K562 (cell line): ENCODE data around the gene SLC6A4. TPM values are rescaled to one million over a fixed set of nuclear protein-coding genes. Genes with fewer than 3 reads are reported as not detected.

ENCODE experiments used
- AFF4 ChIP-seq: sonication (generic); formaldehyde crosslinking; IDR thresholded peaks from 2 replicates; pipeline ENCODE4 v1.8.0; 2023; ENCODE audit warnings: mild to moderate bottlenecking, missing genetic modification reagents
- CTBP1 ChIP-seq: fragments of 450-650 bp; IDR thresholded peaks from 2 replicates; pipeline ENCODE4 v1.6.1; 2016; ENCODE audit warnings: borderline replicate concordance
- CTCF ChIP-seq, 3 experiments: IDR thresholded peaks in 2 of 3; conservative IDR thresholded peaks in 1 of 3; 2 replicates each; pipeline ENCODE4 v1.5.1; 2011 to 2012; ENCODE audit warnings: low read length in 3 of 3, mild to moderate bottlenecking in 3 of 3, control low read depth in 2 of 3, improper control_type of control experiment in 1 of 3, inconsistent platforms in 1 of 3, low read depth in 1 of 3, mixed read lengths in 1 of 3, moderate library complexity in 1 of 3; ENCODE audit not compliant: insufficient read depth in 2 of 3
- DPF2 ChIP-seq: fragments of 450-650 bp; IDR thresholded peaks from 2 replicates; pipeline ENCODE4 v1.6.1; 2016
- FOXP1 ChIP-seq: sonication (generic); formaldehyde crosslinking; IDR thresholded peaks from 2 replicates; pipeline ENCODE4 v1.8.0; 2022; ENCODE audit warnings: mild to moderate bottlenecking, missing genetic modification reagents
- MAFK ChIP-seq: IDR thresholded peaks from 2 replicates; pipeline ENCODE4 v1.6.1; 2011; ENCODE audit warnings: low read length, improper control_type of control experiment
- NBN ChIP-seq: fragments of 450-650 bp; IDR thresholded peaks from 2 replicates; pipeline ENCODE4 v1.6.1; 2016; ENCODE audit warnings: low read depth, mild to moderate bottlenecking
- NFE2 ChIP-seq: IDR thresholded peaks from 2 replicates; pipeline ENCODE4 v1.6.1; 2014; ENCODE audit warnings: antibody characterized with exemption, low read depth
- NFXL1 ChIP-seq: fragments of 450-650 bp; formaldehyde crosslinking; IDR thresholded peaks from 2 replicates; pipeline ENCODE4 v1.4.0; 2021; ENCODE audit warnings: mild to moderate bottlenecking
- SMAD4 ChIP-seq: fragments of 250-450 bp; sonication (Bioruptor Pico); conservative IDR thresholded peaks from 2 replicates; pipeline ENCODE4 v1.8.0; 2021; ENCODE audit warnings: inconsistent platforms, mild to moderate bottlenecking, moderate library complexity
- SPI1 ChIP-seq: IDR thresholded peaks from 2 replicates; pipeline ENCODE4 v1.6.1; 2011; ENCODE audit warnings: low read depth, low read length, control low read depth, borderline replicate concordance
- SRF ChIP-seq, 2 experiments: fragments of 250-450, 450-650 bp in 1 of 2; sonication (Bioruptor Pico) in 1 of 2; sonication (generic) in 1 of 2; formaldehyde crosslinking; IDR thresholded peaks; 2 replicates each; pipeline versions ENCODE4 v1.5.0 to v1.5.1; 2020 to 2022; ENCODE audit warnings: mild to moderate bottlenecking in 1 of 2, missing genetic modification reagents in 1 of 2
- ZNF589 ChIP-seq: fragments of 200-800 bp; sonication (Bioruptor generic); IDR thresholded peaks from 2 replicates; pipeline ENCODE4 v1.6.1; 2016; ENCODE audit warnings: low read depth, missing genetic modification characterization, missing compliant biosample characterization
- polyA plus RNA-seq, 8 experiments: library from polyadenylated mRNA; depleted of rRNA in 4 of 8; stranded (reverse) in 5 of 8; unstranded in 3 of 8; fragments of >200 nt; fragmentation: Nextera tagmentation in 2 of 8; fragmentation: Illumina TruSeq in 1 of 8; extraction: Ambion mirVana in 2 of 8; extraction: Trizol in 1 of 8; gene quantifications; 2 replicates each; pipeline versions ENCODE4 v1.2.1 to v1.2.3, GENCODE V29; 2011 to 2014; ENCODE audit warnings: inconsistent platforms in 1 of 8, missing spikeins in 1 of 8
- total RNA-seq, 7 experiments: library from RNA; depleted of rRNA in 6 of 7; stranded (reverse); fragments of >200 nt in 6 of 7; fragmentation: Illumina TruSeq in 2 of 7; extraction: Trizol in 2 of 7; gene quantifications; 2 replicates each; pipeline versions ENCODE4 v1.2.1 to v1.2.3, GENCODE V29; 2011 to 2021; ENCODE audit warnings: low replicate concordance in 1 of 7
- TF ChIP-seq, protein P1 (sequence below): fragments of 450-650 bp; IDR thresholded peaks from 2 replicates; pipeline ENCODE4 v1.6.1; 2016; ENCODE audit warnings: mild to moderate bottlenecking
- TF ChIP-seq, protein P2 (sequence below): fragments of 200-800 bp; sonication (Bioruptor generic); IDR thresholded peaks from 2 replicates; pipeline ENCODE4 v1.6.1; 2017; ENCODE audit warnings: missing genetic modification characterization, missing compliant biosample characterization
- TF ChIP-seq, protein P3 (sequence below): fragments of 250-450 bp; sonication (Bioruptor Pico); IDR thresholded peaks from 2 replicates; pipeline ENCODE4 v1.8.0; 2021; ENCODE audit warnings: moderate library complexity, mild to moderate bottlenecking, inconsistent platforms

SLC6A4 gene
- total and polyA plus RNA-seq, 9 of the 15 experiments (the other 6 are each of a cell fraction or from before 2014, with no cell fraction given) = 0.05 to 0.09 (median 0.07) TPM; not detected in 6

DNA sequence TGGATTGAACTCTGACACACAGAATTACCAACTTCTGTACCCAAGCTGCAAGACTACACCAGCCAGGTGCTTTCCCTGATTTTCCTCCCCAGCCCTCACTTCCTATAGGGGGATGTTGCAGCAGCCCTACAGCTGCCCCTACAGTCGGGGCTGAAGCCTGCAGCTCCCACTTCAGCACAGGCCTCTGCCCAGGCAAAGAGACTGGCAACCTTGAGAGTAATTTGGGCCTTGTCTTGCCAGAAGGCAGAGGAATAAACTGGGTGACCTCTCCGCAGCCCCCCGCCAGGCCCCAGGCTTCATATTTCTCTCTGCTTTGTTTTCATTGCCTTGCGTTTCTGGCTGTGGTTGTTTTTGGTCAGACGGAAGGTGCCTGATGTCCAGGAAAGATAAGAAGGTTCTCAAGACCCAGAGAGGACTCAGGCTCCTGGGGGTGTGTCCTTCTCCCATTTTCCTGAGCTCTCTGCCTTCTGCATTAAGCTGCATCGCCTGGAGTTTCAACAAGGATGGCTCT, 32.0 kb downstream of the SLC6A4 start (continued):
- TF ChIP-seq AFF4 (CRISPR knock-in tag) (no peak), SMAD4 (CRISPR knock-in tag) (peak; percentile 66), NFE2 (no peak), SRF (CRISPR knock-in tag; IDR thresholded peaks at IDR 0.05) (peak in 1 of 2 experiments; percentile 92; a peak in 2 of 4 replicates), DPF2 (peak; percentile 43; the same call in 1 of the 2 replicates), NFXL1 (CRISPR knock-in tag) (no peak), CTCF (IDR thresholded peaks at IDR 0.05 in 2 of 3, conservative IDR thresholded peaks at IDR 0.05 in 1 of 3; ENCODE audit: insufficient read depth in 2 of 3, low read depth in 1 of 3, low read length in 3 of 3) (peak; percentile 48 to 51 (median 49)), NBN (no peak), SPI1 (peak; percentile 59; the same call in 1 of the 2 replicates), MAFK (no peak), FOXP1 (CRISPR knock-in tag) (no peak), ZNF589 (CRISPR knock-in tag) (no peak), CTBP1 (peak; percentile 19; the same call in 1 of the 2 replicates)
- TF ChIP-seq, protein P1, sequence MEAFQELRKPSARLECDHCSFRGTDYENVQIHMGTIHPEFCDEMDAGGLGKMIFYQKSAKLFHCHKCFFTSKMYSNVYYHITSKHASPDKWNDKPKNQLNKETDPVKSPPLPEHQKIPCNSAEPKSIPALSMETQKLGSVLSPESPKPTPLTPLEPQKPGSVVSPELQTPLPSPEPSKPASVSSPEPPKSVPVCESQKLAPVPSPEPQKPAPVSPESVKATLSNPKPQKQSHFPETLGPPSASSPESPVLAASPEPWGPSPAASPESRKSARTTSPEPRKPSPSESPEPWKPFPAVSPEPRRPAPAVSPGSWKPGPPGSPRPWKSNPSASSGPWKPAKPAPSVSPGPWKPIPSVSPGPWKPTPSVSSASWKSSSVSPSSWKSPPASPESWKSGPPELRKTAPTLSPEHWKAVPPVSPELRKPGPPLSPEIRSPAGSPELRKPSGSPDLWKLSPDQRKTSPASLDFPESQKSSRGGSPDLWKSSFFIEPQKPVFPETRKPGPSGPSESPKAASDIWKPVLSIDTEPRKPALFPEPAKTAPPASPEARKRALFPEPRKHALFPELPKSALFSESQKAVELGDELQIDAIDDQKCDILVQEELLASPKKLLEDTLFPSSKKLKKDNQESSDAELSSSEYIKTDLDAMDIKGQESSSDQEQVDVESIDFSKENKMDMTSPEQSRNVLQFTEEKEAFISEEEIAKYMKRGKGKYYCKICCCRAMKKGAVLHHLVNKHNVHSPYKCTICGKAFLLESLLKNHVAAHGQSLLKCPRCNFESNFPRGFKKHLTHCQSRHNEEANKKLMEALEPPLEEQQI = no peak
- TF ChIP-seq, protein P2, sequence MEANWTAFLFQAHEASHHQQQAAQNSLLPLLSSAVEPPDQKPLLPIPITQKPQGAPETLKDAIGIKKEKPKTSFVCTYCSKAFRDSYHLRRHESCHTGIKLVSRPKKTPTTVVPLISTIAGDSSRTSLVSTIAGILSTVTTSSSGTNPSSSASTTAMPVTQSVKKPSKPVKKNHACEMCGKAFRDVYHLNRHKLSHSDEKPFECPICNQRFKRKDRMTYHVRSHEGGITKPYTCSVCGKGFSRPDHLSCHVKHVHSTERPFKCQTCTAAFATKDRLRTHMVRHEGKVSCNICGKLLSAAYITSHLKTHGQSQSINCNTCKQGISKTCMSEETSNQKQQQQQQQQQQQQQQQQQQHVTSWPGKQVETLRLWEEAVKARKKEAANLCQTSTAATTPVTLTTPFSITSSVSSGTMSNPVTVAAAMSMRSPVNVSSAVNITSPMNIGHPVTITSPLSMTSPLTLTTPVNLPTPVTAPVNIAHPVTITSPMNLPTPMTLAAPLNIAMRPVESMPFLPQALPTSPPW (CRISPR knock-in tag) = no peak
- TF ChIP-seq, protein P3, sequence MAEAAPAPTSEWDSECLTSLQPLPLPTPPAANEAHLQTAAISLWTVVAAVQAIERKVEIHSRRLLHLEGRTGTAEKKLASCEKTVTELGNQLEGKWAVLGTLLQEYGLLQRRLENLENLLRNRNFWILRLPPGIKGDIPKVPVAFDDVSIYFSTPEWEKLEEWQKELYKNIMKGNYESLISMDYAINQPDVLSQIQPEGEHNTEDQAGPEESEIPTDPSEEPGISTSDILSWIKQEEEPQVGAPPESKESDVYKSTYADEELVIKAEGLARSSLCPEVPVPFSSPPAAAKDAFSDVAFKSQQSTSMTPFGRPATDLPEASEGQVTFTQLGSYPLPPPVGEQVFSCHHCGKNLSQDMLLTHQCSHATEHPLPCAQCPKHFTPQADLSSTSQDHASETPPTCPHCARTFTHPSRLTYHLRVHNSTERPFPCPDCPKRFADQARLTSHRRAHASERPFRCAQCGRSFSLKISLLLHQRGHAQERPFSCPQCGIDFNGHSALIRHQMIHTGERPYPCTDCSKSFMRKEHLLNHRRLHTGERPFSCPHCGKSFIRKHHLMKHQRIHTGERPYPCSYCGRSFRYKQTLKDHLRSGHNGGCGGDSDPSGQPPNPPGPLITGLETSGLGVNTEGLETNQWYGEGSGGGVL (CRISPR knock-in tag) = no peak
